ENCODE data around the gene DUSP2. TPM values are rescaled to one million over a fixed set of nuclear protein-coding genes. Genes with fewer than 3 reads are reported as not detected.
A peak's percentile ranks its signal among the peaks of the same experiment; 100 is the strongest.

Gene DUSP2
- total RNA-seq, 4 donors from 2014 or later: 2.7 to 28.1 (median 5.6) TPM

DNA sequence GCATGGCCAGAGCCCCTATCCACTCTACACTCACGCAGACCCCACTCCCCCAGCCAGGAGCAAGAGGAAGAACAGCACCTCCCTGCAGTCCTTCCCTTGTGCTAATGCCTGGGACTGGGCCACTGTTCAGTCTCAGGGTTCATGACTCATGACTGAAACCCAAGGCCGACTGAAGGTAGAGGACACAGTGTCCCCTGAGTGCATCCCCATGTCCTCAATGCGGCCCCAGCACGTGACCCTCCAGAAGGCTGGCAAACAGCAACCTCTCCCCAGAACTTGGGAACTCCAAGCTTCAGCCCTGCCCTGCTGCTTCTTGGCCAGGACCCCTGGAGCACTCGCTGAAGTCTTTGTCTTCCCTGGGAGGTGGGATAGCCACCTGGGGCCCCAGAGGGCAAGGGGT, 22.8 kb downstream of the DUSP2 start:
- Histone ChIP-seq H3K27me3 (no peaks in the 10 kb centered on the region), H3K9me3 (no peaks in the 10 kb centered on the region)
- TF ChIP-seq POLR2A (IDR thresholded peaks at IDR 0.05) (no peak), CTCF (IDR thresholded peaks at IDR 0.05) (no peak)

DNA sequence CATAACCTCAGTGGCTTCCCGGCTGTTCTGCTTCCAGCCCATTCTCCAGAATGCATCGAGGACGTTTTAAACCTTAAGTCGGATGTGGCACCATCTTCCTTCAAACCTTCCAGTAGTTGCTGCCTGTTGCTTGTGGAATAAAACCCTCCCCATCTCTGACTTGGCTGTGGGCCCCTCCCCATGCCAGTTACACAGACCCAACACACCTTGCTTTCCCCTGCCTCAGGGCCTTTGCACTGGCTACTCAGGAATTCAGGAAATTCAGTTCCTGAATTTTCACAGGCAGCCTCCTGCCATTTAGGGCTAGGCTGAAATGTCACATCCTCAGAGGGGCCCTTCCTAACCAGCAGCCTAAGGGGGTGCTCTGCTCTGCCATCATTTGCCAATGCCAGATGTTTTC, 23.8 kb downstream of the DUSP2 start:
- Histone ChIP-seq H3K4me1 (peaks cover 0 to 12% (median 5%) of the 10 kb centered on the region in 4 donors), H3K36me3 (no peaks in the 10 kb centered on the region), H3K4me3 (no peak overlapping the region), H3K9me3 (no peaks in the 10 kb centered on the region), H3K27ac (no peak overlapping the region), H3K27me3 (no peaks in the 10 kb centered on the region)
- no peak for TF ChIP-seq CTCF (IDR thresholded peaks at IDR 0.05)
- TF ChIP-seq POLR2A (IDR thresholded peaks at IDR 0.05): no peak
- DNase-seq: no peak

More for the DNA sequence above, 22.8 kb downstream of the DUSP2 start:
- Histone ChIP-seq H3K36me3 (no peaks in the 10 kb centered on the region), H3K27ac (no peak overlapping the region), H3K4me1 (peaks cover 0 to 5% (median 1%) of the 10 kb centered on the region in 4 donors), H3K4me3 (no peak overlapping the region)
- no peak for DNase-seq

GRCh38 chr2:96120991-96121390, 24.2 kb downstream of the DUSP2 start:
- Histone ChIP-seq H3K27ac (no peak overlapping the region), H3K9me3 (no peaks in the 10 kb centered on the region), H3K4me1 (peaks cover 0 to 15% (median 8%) of the 10 kb centered on the region in 4 donors), H3K4me3 (no peak overlapping the region), H3K36me3 (no peaks in the 10 kb centered on the region), H3K27me3 (no peaks in the 10 kb centered on the region)
- TF ChIP-seq POLR2A (IDR thresholded peaks at IDR 0.05) (no peak), CTCF (IDR thresholded peaks at IDR 0.05) (no peak)
- no peak for DNase-seq

GRCh38 chr2:96120091-96120720, 25.0 kb downstream of the DUSP2 start:
- Histone ChIP-seq H3K36me3 (no peaks in the 10 kb centered on the region), H3K4me1 (peaks cover 0 to 16% (median 8%) of the 10 kb centered on the region in 4 donors), H3K4me3 (no peak overlapping the region), H3K9me3 (no peaks in the 10 kb centered on the region), H3K27ac (no peak overlapping the region), H3K27me3 (no peaks in the 10 kb centered on the region)
- no peak for TF ChIP-seq POLR2A (IDR thresholded peaks at IDR 0.05)
- TF ChIP-seq CTCF (IDR thresholded peaks at IDR 0.05): no peak
- DNase-seq: no peak

GRCh38 chr2:96119389-96119751, 25.9 kb downstream of the DUSP2 start:
- TF ChIP-seq CTCF (IDR thresholded peaks at IDR 0.05) (no peak), POLR2A (IDR thresholded peaks at IDR 0.05) (no peak)
- Histone ChIP-seq H3K27ac (no peak overlapping the region), H3K9me3 (no peaks in the 10 kb centered on the region), H3K4me1 (peaks cover 0 to 16% (median 8%) of the 10 kb centered on the region in 4 donors), H3K27me3 (no peaks in the 10 kb centered on the region), H3K36me3 (no peaks in the 10 kb centered on the region), H3K4me3 (no peak overlapping the region)
- peak in 1 of 3 donors; percentile 34 for DNase-seq

Data from Peyer's patch (tissue), 4 donors.